Endometrium (tissue), 2 donors: Measurements from ENCODE around the gene PAQR9.

ENCODE experiments used
- FAIRE-seq: peaks from 2 replicates; lab custom pipeline; 2012; peaks lifted over from hg19 to GRCh38; lab: Jason Lieb, UNC
- donor health status: control.
- donor health status: control.

The PAQR9 gene

GRCh38 chr3:142950972-142951371 is 12.5 kb downstream of the PAQR9 start:
- no peak for FAIRE-seq

- FAIRE-seq = no peak
These were observed 15.5 kb downstream of the PAQR9 start for GRCh38 chr3:142947799-142948575.

GRCh38 chr3:142947352-142947751 is 16.1 kb downstream of the PAQR9 start:
- no peak for FAIRE-seq

DNA sequence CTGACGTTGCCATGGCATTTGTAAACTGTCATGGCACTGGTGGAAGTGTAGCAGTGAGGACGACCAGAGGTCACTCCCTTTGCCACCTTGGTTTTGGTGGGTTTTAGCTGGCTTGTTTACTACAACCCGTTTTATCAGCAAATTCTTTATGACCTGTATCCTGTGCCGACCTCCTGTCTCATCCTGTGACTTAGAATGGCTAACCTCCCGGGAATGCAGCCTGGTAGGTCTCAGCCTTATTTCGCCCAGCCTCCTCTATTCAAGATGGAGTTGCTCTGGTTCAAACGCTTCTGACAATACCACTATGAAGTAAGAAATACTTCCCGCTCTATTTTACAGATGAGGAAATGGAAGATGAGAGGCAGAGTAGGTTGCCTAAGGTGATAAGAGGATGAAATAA is 16.6 kb downstream of the PAQR9 start:
- no peak for FAIRE-seq

DNA sequence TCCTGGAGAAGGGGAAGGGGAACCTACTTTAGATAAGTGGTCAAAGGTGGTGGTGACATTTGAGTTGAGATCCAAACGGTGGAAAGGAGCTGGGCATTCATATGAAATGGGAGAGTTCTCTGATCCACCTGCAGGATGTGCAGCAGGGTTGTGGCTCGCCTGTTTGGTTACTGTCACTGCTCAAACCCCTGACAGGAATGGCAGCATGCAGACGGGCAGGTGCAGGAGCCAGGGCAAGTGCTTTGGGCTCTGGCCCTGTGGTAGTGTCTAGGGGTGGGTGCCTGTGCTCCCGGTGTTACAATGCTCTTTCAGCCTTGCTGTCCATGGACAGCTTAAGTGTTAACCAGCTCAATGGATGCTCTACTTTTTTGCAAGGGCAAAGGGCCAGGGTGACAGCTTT is 18.5 kb downstream of the PAQR9 start:
- no peak for FAIRE-seq

- no peak for FAIRE-seq
These were observed 19.1 kb downstream of the PAQR9 start for GRCh38 chr3:142944342-142944741.

DNA sequence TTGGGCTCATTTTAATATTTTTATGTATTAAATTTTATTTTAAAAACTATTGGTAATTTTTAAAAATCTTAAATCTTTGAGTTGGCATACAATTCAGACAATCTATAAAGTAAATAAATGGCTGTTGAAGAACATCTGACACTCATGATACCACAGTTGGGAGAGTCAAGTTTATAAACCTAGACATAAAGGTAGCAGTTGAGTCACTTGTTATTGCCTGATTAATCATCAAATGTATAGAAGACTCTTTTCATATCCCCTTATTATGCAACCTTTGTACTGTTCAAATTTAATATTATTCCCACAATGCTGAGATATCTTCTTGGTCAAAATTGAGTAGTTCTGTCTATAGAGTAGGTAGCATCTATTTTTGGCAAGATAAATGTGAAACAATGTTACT is 19.6 kb downstream of the PAQR9 start:
- FAIRE-seq = no peak

- no peak for FAIRE-seq
These were observed 20.1 kb downstream of the PAQR9 start for GRCh38 chr3:142943349-142943748.

DNA sequence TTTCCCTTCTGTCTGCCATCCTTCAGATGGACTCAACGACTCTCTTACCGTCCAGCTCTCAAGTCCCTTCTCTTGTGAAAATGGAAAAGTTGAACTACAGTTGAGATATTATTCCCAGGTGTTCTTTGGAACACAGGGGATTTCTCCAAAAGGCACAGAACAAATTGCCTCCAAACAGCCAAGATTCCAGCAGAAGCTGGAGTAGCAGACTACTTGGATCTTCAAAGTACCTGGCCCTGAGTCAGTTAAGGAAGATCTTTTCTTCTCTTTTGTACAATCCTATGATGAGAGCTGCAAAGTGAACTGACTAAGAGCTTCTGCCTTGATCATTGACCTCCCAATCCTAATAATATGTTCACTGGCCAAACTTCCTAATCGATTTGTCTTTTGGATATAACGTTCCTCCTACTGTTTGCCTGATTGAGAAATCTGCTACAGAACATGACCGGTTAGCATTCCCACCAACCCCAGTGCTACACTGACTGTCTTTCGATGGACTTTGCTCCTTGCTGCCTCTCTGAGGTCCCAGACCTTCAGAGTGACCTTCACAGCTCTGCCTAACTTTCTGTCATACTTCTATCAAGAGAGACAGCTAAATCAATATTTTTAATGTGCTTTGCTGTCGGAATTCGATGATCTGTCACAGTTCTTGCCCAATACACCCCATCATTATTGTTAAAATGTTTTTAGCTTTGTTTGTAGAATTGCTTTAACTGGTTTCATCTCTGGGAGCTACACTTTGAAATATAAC is 21.9 kb downstream of the PAQR9 start:
- no peak for FAIRE-seq

DNA sequence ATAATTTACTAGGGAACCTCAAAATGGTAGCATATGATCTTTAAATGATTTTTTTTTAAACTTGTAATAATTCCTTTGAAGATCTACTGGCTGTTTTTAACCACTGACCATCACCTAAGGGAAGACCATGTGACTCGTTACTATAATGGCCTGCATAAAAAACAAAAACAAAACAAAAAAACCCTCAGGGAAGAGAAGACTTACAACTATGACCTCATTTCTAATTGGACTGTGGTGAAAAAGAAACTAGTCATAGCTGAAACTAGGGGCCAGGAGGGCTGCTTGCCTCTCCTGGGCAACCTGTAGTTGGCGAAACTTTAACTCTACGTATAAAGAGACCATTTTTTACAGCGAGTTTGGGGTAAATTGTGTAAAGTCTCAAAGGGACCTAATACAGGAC is 23.0 kb downstream of the PAQR9 start:
- FAIRE-seq = no peak

DNA sequence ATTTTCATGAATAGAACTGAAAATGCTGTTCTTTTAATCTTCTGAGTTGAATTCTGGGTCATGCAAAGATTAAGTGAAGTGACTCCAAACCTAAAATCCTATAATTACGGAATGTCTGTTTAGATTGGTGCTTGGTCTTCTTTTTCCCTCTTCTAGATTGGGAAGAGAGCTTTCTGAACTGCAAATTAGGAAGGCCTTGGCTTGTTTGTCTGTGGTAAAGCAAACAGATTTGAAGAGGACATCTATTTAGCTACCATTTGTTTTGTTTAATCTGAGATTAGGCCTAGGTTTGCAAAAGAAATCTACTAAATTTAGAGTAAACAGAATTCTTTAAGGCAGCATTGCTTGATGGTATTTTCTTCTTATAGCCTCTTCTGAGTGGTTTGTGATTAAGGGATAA is 23.5 kb downstream of the PAQR9 start:
- FAIRE-seq = no peak

- FAIRE-seq = no peak
These were observed 27.5 kb downstream of the PAQR9 start for GRCh38 chr3:142935963-142936362.

- FAIRE-seq = no peak
These were observed 28.6 kb downstream of the PAQR9 start for GRCh38 chr3:142934887-142935269.

DNA sequence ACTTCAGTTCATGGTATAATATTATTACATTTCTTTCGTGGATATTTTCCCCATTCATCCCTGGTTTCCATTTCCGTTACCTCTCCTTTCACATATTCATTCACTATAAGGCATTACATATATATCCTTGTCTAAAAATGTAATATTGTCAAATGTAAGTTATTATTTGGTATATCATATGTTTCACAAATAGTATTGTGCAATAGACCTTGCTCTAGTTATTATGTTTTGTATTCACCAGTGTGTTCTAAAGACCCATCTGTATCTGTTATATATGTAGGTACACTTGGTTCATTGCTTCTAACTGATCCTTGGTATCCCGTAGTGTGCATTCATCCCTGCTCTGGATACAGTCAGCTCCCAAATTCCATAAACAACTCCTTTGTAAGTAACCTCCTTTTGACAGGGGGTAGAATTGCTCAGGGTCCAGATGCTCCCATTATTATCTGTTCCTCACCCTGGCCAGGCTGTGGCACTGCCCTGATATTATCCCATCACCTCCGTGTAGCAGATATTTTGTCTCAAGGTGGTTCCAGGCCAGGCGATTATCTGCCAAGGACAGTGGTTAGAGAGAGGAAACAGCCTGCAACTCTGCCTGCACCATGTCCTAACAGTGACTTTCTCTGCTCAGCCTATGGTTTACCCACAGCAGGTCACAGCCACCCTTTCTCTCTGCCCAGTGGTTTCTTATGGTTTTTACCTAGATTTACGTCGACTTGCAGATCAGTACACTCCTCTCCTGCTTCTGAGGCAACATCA is 29.2 kb downstream of the PAQR9 start:
- FAIRE-seq = no peak

DNA sequence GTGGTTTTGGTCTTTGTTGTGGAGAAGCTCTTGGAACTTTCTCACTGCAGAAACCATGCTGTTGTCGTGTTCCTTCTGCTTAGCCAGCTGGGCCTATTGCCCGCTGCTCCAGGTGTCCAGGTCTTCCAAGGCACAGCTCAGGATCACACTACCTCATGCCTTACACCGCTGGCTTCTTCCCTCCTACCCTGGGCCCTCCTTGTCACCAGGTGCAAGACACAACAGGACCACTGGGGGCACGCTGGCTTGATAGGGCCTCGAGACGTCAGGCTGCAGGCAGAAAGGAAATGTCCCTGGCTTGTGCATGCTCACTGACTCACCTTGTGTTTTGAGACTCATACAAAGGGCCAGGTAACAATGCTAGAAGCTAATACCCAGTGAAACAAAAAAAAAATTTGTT is 32.3 kb downstream of the PAQR9 start:
- no peak for FAIRE-seq

DNA sequence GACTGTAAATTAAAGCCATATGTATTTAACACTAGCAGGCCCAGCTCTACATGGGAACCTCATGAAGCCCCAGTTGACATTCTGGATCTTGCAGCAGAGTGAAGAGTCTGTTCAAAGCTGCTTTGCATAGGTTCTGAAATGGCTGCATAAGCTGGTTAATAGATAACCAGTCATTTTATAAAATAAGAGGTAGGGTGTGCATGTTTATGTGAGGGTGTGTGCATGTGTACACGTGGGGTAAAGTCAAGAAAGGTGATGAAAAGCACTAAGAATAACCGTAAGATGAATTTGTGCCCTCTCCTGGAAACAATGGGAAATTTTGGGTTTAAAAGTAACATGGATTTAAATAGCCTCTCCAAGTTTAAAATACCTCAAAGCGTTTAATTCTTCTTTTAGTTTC is 33.0 kb downstream of the PAQR9 start:
- no peak for FAIRE-seq

GRCh38 chr3:142929890-142930289 is 33.6 kb downstream of the PAQR9 start:
- no peak for FAIRE-seq

DNA sequence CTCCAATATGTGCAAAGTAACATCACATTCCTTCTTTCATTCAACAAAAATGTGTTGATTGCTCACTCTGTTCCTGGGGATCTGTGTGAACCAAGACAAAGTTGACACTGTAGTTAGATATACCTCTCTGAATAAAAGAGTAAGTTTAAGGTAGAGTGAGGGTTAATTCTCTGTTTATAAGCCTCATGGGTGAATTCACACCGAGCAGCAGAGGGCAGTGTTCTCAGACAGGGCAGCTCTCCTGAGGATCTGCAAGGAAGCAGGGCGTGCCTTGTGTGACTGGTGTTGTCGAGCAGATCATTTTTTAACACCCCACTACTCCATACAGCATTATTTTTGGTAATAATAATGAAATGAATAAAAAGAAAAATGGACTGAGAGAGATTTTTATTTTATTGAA is 34.4 kb downstream of the PAQR9 start:
- no peak for FAIRE-seq

GRCh38 chr3:142926368-142926944 is 37.0 kb downstream of the PAQR9 start:
- FAIRE-seq = no peak

- no peak for FAIRE-seq
These were observed 38.3 kb downstream of the PAQR9 start for GRCh38 chr3:142925140-142925539.

- no peak for FAIRE-seq
These were observed 39.8 kb downstream of the PAQR9 start for GRCh38 chr3:142923694-142924093.

DNA sequence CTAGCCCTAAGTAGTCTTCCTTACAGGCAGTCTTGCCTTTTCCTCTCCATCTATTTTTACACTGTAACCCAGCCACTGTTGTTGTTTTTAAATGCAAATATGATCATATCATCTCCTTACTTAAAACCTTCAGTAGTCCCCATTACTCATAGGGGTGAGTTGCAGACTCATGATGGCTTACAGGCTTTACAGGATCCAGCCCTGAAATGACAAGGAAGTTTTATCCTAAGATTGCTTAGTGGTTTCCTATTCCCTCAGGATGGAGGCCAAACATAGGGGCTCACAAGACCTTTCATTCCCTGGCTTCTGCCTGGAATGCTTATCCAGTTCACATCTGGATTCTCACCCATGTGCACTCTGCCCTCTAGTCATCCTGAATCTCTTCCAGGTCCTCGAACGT is 46.9 kb downstream of the PAQR9 start:
- FAIRE-seq = no peak

- no peak for FAIRE-seq
These were observed 47.8 kb downstream of the PAQR9 start for GRCh38 chr3:142915636-142916035.
